Esophagus squamous epithelium (tissue), 5 donors: Measurements from ENCODE around the gene PLAC8L1. TPM values are rescaled to one million over a fixed set of nuclear protein-coding genes. Genes with fewer than 3 reads are reported as not detected.

Source experiments
- DNase-seq: peaks from one replicate; lab custom pipeline; 2025; lab: John Stamatoyannopoulos, UW
- H3K27ac ChIP-seq, 4 donors: fragments of 200-600 bp; sonication (generic); one replicate each; pipeline ENCODE4 v1.5.1; 2016 to 2019; ENCODE audit warnings: mild to moderate bottlenecking in 1 of 4
- H3K27me3 ChIP-seq, 4 donors: fragments of 200-600 bp; sonication (generic); 1 replicate in 3 of 4; 2 replicates in 1 of 4; pipeline versions ENCODE4 v1.5.1 to v1.6.0; 2017 to 2021; ENCODE audit warnings: antibody characterized with exemption in 1 of 4
- H3K36me3 ChIP-seq, 3 donors: fragments of 200-600 bp; sonication (generic); one replicate each; pipeline ENCODE4 v1.5.1; 2016 to 2019
- H3K4me1 ChIP-seq, 3 donors: fragments of 200-600 bp; sonication (generic); one replicate each; pipeline ENCODE4 v1.5.1; 2017 to 2019
- H3K4me3 ChIP-seq, 4 donors: fragments of 200-600 bp; sonication (generic); 1 replicate in 3 of 4; 2 replicates in 1 of 4; pipeline ENCODE4 v1.5.1; 2016 to 2019; ENCODE audit warnings: mild to moderate bottlenecking in 2 of 4, moderate library complexity in 1 of 4
- H3K9me3 ChIP-seq, 3 donors: fragments of 200-600 bp; sonication (generic); one replicate each; pipeline ENCODE4 v1.5.1; 2016 to 2019
- CTCF ChIP-seq, 6 experiments: fragments of 450-650 bp in 4 of 6; fragments of 200-600 bp in 2 of 6; sonication (generic) in 2 of 6; IDR thresholded peaks; one replicate each; pipeline ENCODE4 v1.5.1; 2016 to 2019; ENCODE audit warnings: antibody characterized with exemption in 6 of 6, mild to moderate bottlenecking in 4 of 6, moderate library complexity in 4 of 6
- POLR2A ChIP-seq, 4 donors: fragments of 450-650 bp; IDR thresholded peaks; one replicate each; pipeline ENCODE4 v1.6.1; 2017; ENCODE audit warnings: antibody characterized with exemption in 4 of 4, mild to moderate bottlenecking in 4 of 4, moderate library complexity in 3 of 4
- WGBS, 2 donors: methylation state at CpG; one replicate each; pipeline ENCODE4 v1.1.5; 2018; 5-methylcytosine and 5-hydroxymethylcytosine counted together
- intact Hi-C: fragments of 100-400 bp; cut with DNase I; formaldehyde crosslinking; loops from one replicate; pipeline ENCODE4 v1.15.0; 2022
- total RNA-seq, 4 donors: library from RNA; depleted of rRNA; stranded (reverse); fragments of >200 nt; gene quantifications; one replicate each; pipeline ENCODE4 v1.1.0, GENCODE V29; 2016
- donor health status: DM: yes; HTN: yes; CAD: no.

The PLAC8L1 gene
- total RNA-seq, 4 donors from 2014 or later: not detected

DNA sequence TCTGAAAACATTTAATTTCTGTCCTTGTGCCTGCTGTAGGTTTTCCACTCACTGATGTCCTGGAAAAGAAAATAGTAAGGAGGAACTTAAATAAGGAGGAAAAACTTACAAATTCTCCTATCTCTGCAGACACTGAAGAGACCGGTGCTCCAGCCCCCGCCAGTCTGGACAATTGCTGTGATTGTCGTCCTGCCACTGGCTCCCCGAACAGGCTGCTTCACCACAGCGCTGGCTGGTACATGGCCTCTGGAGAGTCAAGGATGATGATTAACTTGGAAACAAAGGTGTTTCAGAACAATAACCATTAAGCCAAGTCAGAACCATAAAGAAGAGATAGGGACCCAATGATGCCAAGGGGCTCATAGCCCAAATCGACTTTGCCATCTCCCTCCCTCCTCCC lies 7.3 kb downstream of the PLAC8L1 start:
- Histone ChIP-seq H3K27ac (no peak overlapping the region), H3K27me3 (no peaks in the 10 kb centered on the region), H3K4me3 (no peak overlapping the region), H3K36me3 (no peaks in the 10 kb centered on the region), H3K9me3 (no peaks in the 10 kb centered on the region), H3K4me1 (no peaks in the 10 kb centered on the region)
- 88 to 94% methylated on average over 3 to 6 of the region's 6 CpGs for WGBS, 2 donors
- TF ChIP-seq CTCF (IDR thresholded peaks at IDR 0.05): no peak
- TF ChIP-seq POLR2A (IDR thresholded peaks at IDR 0.05): no peak
- no peak for DNase-seq
- intact Hi-C loops: no loop called here

- TF ChIP-seq POLR2A (IDR thresholded peaks at IDR 0.05) (no peak), CTCF (IDR thresholded peaks at IDR 0.05) (no peak)
Observed at GRCh38 chr5:146091881-146092280, 13.5 kb downstream of the PLAC8L1 start.

DNA sequence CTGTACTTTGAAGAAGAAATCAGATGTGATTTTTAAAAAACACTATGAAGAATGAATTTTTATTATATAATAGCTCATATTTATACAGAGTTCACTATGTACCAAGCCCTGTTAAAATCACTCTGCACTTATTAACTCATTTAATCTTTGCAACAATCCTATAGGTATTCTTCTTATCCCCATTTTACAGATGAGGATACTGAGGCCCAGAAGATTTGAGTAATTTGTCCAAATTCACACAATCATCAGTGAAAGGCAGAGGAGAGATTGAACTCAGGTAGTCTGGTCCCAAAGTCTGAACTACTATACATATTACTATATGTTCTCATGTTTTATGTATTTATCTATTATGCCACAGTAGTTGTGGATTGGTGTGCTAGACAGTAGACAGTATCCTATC lies 16.1 kb downstream of the PLAC8L1 start:
- Histone ChIP-seq H3K27ac (no peak overlapping the region), H3K27me3 (no peaks in the 10 kb centered on the region), H3K36me3 (no peaks in the 10 kb centered on the region), H3K4me1 (no peaks in the 10 kb centered on the region), H3K4me3 (no peak overlapping the region), H3K9me3 (no peaks in the 10 kb centered on the region)
- intact Hi-C loops: no loop called here
- no peak for DNase-seq
- TF ChIP-seq CTCF (IDR thresholded peaks at IDR 0.05): no peak
- TF ChIP-seq POLR2A (IDR thresholded peaks at IDR 0.05): no peak

More at GRCh38 chr5:146091881-146092280, 13.5 kb downstream of the PLAC8L1 start:
- H3K9me3 ChIP-seq: no peaks in the 10 kb centered on the region
- no peak for DNase-seq
- H3K36me3 ChIP-seq: no peaks in the 10 kb centered on the region
- intact Hi-C loops: no loop called here
- WGBS, 2 donors: 59 to 78% methylated on average over 3 of the region's 3 CpGs
- no peaks in the 10 kb centered on the region for H3K27me3 ChIP-seq
- no peak overlapping the region for H3K4me3 ChIP-seq
- no peaks in the 10 kb centered on the region for H3K4me1 ChIP-seq
- no peak overlapping the region for H3K27ac ChIP-seq

DNA sequence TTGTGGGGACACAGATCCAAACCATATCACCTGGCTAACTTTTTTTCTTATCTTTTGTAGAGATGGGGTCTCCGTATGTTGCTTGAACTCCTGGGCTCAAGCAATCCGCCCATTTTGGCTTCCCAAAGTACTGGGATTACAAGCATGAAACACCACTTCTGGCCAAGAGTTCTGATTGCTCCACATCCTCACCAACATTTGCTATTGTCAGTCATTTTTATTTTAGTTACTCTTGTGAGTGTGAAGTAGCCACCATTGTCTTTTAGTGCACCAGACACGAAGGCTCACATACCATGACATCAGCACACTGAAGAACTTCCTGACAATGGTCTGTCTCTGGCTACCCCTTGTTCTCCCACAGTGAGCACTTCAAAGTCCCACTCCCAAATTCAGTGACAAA lies 17.3 kb downstream of the PLAC8L1 start:
- DNase-seq: no peak
- Histone ChIP-seq H3K9me3 (no peaks in the 10 kb centered on the region), H3K36me3 (no peaks in the 10 kb centered on the region), H3K27ac (no peak overlapping the region), H3K4me3 (no peak overlapping the region), H3K27me3 (no peaks in the 10 kb centered on the region), H3K4me1 (no peaks in the 10 kb centered on the region)
- no peak for TF ChIP-seq POLR2A (IDR thresholded peaks at IDR 0.05)
- intact Hi-C loops: no loop called here
- 90 to 94% methylated on average over 3 of the region's 3 CpGs for WGBS, 2 donors

GRCh38 chr5:146084376-146084775 lies 21.0 kb downstream of the PLAC8L1 start:
- WGBS, 2 donors: 86 to 89% methylated on average over 4 of the region's 4 CpGs
- H3K27me3 ChIP-seq: no peaks in the 10 kb centered on the region
- H3K4me1 ChIP-seq: no peaks in the 10 kb centered on the region
- no peaks in the 10 kb centered on the region for H3K9me3 ChIP-seq
- H3K36me3 ChIP-seq: no peaks in the 10 kb centered on the region
- H3K4me3 ChIP-seq: no peak overlapping the region
- H3K27ac ChIP-seq: no peak overlapping the region
- no peak for TF ChIP-seq POLR2A (IDR thresholded peaks at IDR 0.05)
- no peak for TF ChIP-seq CTCF (IDR thresholded peaks at IDR 0.05)
- intact Hi-C loops: no loop called here
- no peak for DNase-seq

GRCh38 chr5:146082798-146083197 lies 22.6 kb downstream of the PLAC8L1 start:
- Histone ChIP-seq H3K27ac (no peak overlapping the region), H3K36me3 (no peaks in the 10 kb centered on the region), H3K4me1 (no peaks in the 10 kb centered on the region), H3K4me3 (no peak overlapping the region), H3K27me3 (no peaks in the 10 kb centered on the region), H3K9me3 (no peaks in the 10 kb centered on the region)
- 67 to 68% methylated on average over 3 of the region's 3 CpGs for WGBS, 2 donors
- TF ChIP-seq CTCF (IDR thresholded peaks at IDR 0.05) (no peak), POLR2A (IDR thresholded peaks at IDR 0.05) (no peak)
- no peak for DNase-seq
- intact Hi-C loops: no loop called here
